ENCODE data around the gene SSBP3.
"Not testable (repeated sequence)": the region's sequence is repeated elsewhere in the genome, so short reads cannot be mapped to it uniquely, and the experiment has no call there.

The SSBP3 gene

DNA sequence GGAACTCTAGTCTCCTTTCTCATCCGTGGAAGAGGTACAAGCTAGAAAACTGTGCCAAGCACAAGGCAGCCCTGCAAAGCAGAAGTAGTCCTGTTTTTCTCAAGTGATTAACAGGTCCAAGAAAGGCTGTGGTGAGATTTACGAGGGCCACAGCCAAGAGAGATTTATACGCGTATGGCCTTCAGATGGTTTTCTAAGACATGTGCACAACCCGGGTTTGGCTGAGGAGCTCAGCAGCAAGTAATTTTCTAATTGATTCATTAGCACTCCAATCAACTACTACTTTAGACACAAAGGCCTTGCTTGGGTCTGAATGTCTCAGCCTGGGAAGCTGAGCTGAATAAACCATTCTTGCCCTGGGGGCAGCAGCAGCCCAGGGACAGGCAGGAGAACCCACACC, 55.8 kb downstream of the SSBP3 start:
- TF ChIP-seq, protein P1, sequence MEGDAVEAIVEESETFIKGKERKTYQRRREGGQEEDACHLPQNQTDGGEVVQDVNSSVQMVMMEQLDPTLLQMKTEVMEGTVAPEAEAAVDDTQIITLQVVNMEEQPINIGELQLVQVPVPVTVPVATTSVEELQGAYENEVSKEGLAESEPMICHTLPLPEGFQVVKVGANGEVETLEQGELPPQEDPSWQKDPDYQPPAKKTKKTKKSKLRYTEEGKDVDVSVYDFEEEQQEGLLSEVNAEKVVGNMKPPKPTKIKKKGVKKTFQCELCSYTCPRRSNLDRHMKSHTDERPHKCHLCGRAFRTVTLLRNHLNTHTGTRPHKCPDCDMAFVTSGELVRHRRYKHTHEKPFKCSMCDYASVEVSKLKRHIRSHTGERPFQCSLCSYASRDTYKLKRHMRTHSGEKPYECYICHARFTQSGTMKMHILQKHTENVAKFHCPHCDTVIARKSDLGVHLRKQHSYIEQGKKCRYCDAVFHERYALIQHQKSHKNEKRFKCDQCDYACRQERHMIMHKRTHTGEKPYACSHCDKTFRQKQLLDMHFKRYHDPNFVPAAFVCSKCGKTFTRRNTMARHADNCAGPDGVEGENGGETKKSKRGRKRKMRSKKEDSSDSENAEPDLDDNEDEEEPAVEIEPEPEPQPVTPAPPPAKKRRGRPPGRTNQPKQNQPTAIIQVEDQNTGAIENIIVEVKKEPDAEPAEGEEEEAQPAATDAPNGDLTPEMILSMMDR (IDR thresholded peaks at IDR 0.05; ENCODE audit: low read depth, low read length): no peak
- TF ChIP-seq EZH2phosphoT487 (IDR thresholded peaks at IDR 0.05; ENCODE audit: low read depth): no peak
- H3K4me1 ChIP-seq (ENCODE audit: low read length): no peaks in the 10 kb centered on the region
- no peak overlapping the region for H3K4me2 ChIP-seq (ENCODE audit: low read length)
- H3K9ac ChIP-seq (ENCODE audit: low read length): no peak overlapping the region
- no peaks in the 10 kb centered on the region for H3K27me3 ChIP-seq (ENCODE audit: low read depth, low read length)
- H3K4me3 ChIP-seq (ENCODE audit: low read length): no peak overlapping the region
- H3K36me3 ChIP-seq (replicated peaks; ENCODE audit: low read depth, low read length): no peaks in the 10 kb centered on the region
- H3K27ac ChIP-seq (ENCODE audit: low read length): no peak overlapping the region
- no peaks in the 10 kb centered on the region for H4K20me1 ChIP-seq (ENCODE audit: insufficient read depth, low read length)
- no peaks in the 10 kb centered on the region for H3K79me2 ChIP-seq (ENCODE audit: low read length)
- H2AFZ ChIP-seq (ENCODE audit: low read depth, low read length): no peak overlapping the region
- H3K9me3 ChIP-seq (ENCODE audit: insufficient read depth, low read length): no peaks in the 10 kb centered on the region

DNA sequence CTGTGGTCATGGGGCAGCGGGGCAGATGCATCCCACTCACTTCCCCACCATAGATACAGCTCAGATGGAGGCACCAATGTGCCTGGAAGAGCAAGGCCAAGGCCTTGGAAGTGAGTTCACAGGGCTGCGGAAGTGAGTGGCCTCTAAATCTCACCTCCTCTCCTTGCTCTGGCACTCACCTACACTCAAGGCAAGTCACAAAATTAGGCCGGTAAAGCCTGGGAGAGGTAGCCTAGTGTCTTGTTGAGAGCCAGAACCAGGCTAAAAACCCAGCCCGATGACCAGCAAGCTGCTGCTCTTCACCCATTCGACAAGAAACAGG, 57.5 kb downstream of the SSBP3 start:
- Histone ChIP-seq H2AFZ (ENCODE audit: low read depth, low read length) (no peak overlapping the region), H4K20me1 (ENCODE audit: insufficient read depth, low read length) (no peaks in the 10 kb centered on the region), H3K79me2 (ENCODE audit: low read length) (no peaks in the 10 kb centered on the region), H3K4me2 (ENCODE audit: low read length) (no peak overlapping the region), H3K27ac (ENCODE audit: low read length) (no peak overlapping the region), H3K27me3 (ENCODE audit: low read depth, low read length) (no peaks in the 10 kb centered on the region), H3K4me3 (ENCODE audit: low read length) (no peak overlapping the region), H3K4me1 (ENCODE audit: low read length) (no peaks in the 10 kb centered on the region), H3K9me3 (ENCODE audit: insufficient read depth, low read length) (no peaks in the 10 kb centered on the region), H3K9ac (ENCODE audit: low read length) (no peak overlapping the region), H3K36me3 (replicated peaks; ENCODE audit: low read depth, low read length) (no peaks in the 10 kb centered on the region)
- no peak for TF ChIP-seq EZH2phosphoT487 (IDR thresholded peaks at IDR 0.05; ENCODE audit: low read depth)
- TF ChIP-seq, protein P1 (IDR thresholded peaks at IDR 0.05; ENCODE audit: low read depth, low read length): no peak

GRCh38 chr1:54347955-54348699, 58.1 kb downstream of the SSBP3 start:
- Histone ChIP-seq H3K36me3 (replicated peaks; ENCODE audit: low read depth, low read length) (no peaks in the 10 kb centered on the region), H3K79me2 (ENCODE audit: low read length) (no peaks in the 10 kb centered on the region), H3K4me3 (ENCODE audit: low read length) (no peak overlapping the region), H3K27ac (ENCODE audit: low read length) (no peak overlapping the region), H2AFZ (ENCODE audit: low read depth, low read length) (no peak overlapping the region), H3K4me2 (ENCODE audit: low read length) (no peak overlapping the region), H3K9me3 (ENCODE audit: insufficient read depth, low read length) (no peaks in the 10 kb centered on the region), H3K9ac (ENCODE audit: low read length) (no peak overlapping the region), H3K27me3 (ENCODE audit: low read depth, low read length) (no peaks in the 10 kb centered on the region), H3K4me1 (ENCODE audit: low read length) (no peaks in the 10 kb centered on the region), H4K20me1 (ENCODE audit: insufficient read depth, low read length) (no peaks in the 10 kb centered on the region)
- TF ChIP-seq EZH2phosphoT487 (IDR thresholded peaks at IDR 0.05; ENCODE audit: low read depth): no peak
- TF ChIP-seq, protein P1 (IDR thresholded peaks at IDR 0.05; ENCODE audit: low read depth, low read length): no peak

GRCh38 chr1:54347261-54347954, 58.8 kb downstream of the SSBP3 start:
- no peak overlapping the region for H3K4me3 ChIP-seq (ENCODE audit: low read length)
- H3K9ac ChIP-seq (ENCODE audit: low read length): no peak overlapping the region
- TF ChIP-seq, protein P1 (IDR thresholded peaks at IDR 0.05; ENCODE audit: low read depth, low read length): no peak
- no peak overlapping the region for H3K4me2 ChIP-seq (ENCODE audit: low read length)
- H3K79me2 ChIP-seq (ENCODE audit: low read length): no peaks in the 10 kb centered on the region
- no peaks in the 10 kb centered on the region for H3K4me1 ChIP-seq (ENCODE audit: low read length)
- H3K36me3 ChIP-seq (replicated peaks; ENCODE audit: low read depth, low read length): no peaks in the 10 kb centered on the region
- no peaks in the 10 kb centered on the region for H4K20me1 ChIP-seq (ENCODE audit: insufficient read depth, low read length)
- no peak overlapping the region for H3K27ac ChIP-seq (ENCODE audit: low read length)
- no peaks in the 10 kb centered on the region for H3K9me3 ChIP-seq (ENCODE audit: insufficient read depth, low read length)
- H2AFZ ChIP-seq (ENCODE audit: low read depth, low read length): no peak overlapping the region
- no peaks in the 10 kb centered on the region for H3K27me3 ChIP-seq (ENCODE audit: low read depth, low read length)

DNA sequence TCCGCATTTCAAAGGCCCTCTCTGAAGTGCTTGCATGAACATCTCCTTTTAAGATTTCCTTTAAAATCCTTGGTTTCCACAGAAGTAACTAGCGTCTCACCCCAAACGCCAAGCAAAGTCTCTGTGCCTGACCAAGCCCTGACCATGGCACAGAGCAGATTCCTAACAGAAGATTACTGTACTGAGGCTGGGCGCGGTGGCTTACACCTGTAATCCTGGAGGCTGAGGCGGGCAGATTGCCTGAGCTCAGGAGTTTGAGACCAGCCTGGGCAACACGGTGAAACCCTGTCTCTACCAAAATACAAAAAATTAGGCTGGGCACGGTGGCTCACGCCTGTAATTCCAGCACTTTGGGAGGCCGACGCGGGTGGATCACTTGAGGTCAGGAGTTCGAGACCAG, 60.6 kb downstream of the SSBP3 start:
- not testable (repeated sequence) for H3K36me3 ChIP-seq (replicated peaks; ENCODE audit: low read depth, low read length); H3K4me3 ChIP-seq (ENCODE audit: low read length); H3K4me2 ChIP-seq (ENCODE audit: low read length); H3K9ac ChIP-seq (ENCODE audit: low read length); H3K27ac ChIP-seq (ENCODE audit: low read length); H2AFZ ChIP-seq (ENCODE audit: low read depth, low read length); H3K4me1 ChIP-seq (ENCODE audit: low read length); H3K27me3 ChIP-seq (ENCODE audit: low read depth, low read length); H3K79me2 ChIP-seq (ENCODE audit: low read length); H3K9me3 ChIP-seq (ENCODE audit: insufficient read depth, low read length); H4K20me1 ChIP-seq (ENCODE audit: insufficient read depth, low read length)
